ENCODE measurements around the gene WDR17.

GRCh38 chr4:176156656-176157055 is 91.0 kb downstream of the WDR17 start:
- TF ChIP-seq CTCF (IDR thresholded peaks at IDR 0.05; ENCODE audit: low read depth, low read length) (no peak), EZH2phosphoT487 (IDR thresholded peaks at IDR 0.05; ENCODE audit: low read depth) (no peak)
